Measurements from ENCODE around the gene RBM14.
"Not testable (repeated sequence)": the region's sequence is repeated elsewhere in the genome, so short reads cannot be mapped to it uniquely, and the experiment has no call there.

RBM14 gene

GRCh38 chr11:66579017-66579606 is 37.3 kb upstream of the RBM14 start:
- peak; percentile 90 for TF ChIP-seq CTCF (IDR thresholded peaks at IDR 0.05; ENCODE audit: low read depth, low read length, missing control alignments)
- no peak overlapping the region for H3K4me3 ChIP-seq (ENCODE audit: low read depth, low read length)
- peak; percentile 15 for DNase-seq (ENCODE audit: low read depth)

GRCh38 chr11:66580803-66581202 is 35.6 kb upstream of the RBM14 start:
- DNase-seq (ENCODE audit: low read depth): no peak
- no peak overlapping the region for H3K4me3 ChIP-seq (ENCODE audit: low read depth, low read length)
- TF ChIP-seq CTCF (IDR thresholded peaks at IDR 0.05; ENCODE audit: low read depth, low read length, missing control alignments): no peak

- DNase-seq (ENCODE audit: low read depth): no peak
- H3K4me3 ChIP-seq (ENCODE audit: low read depth, low read length): no peak overlapping the region
These were observed 35.2 kb upstream of the RBM14 start for GRCh38 chr11:66581261-66581660.

GRCh38 chr11:66582565-66583147 is 33.8 kb upstream of the RBM14 start:
- H3K4me3 ChIP-seq (ENCODE audit: low read depth, low read length); DNase-seq (ENCODE audit: low read depth): not testable (repeated sequence)

More at GRCh38 chr11:66581261-66581660, 35.2 kb upstream of the RBM14 start:
- TF ChIP-seq CTCF (IDR thresholded peaks at IDR 0.05; ENCODE audit: low read depth, low read length, missing control alignments): no peak

GRCh38 chr11:66585447-66585846 is 31.0 kb upstream of the RBM14 start:
- H3K4me3 ChIP-seq (ENCODE audit: low read depth, low read length); DNase-seq (ENCODE audit: low read depth): not testable (repeated sequence)

- no peak for DNase-seq (ENCODE audit: low read depth)
- TF ChIP-seq CTCF (IDR thresholded peaks at IDR 0.05; ENCODE audit: low read depth, low read length, missing control alignments): no peak
- H3K4me3 ChIP-seq (ENCODE audit: low read depth, low read length): no peak overlapping the region
These were observed 30.3 kb upstream of the RBM14 start for GRCh38 chr11:66586136-66586535.

GRCh38 chr11:66589315-66589714 is 27.1 kb upstream of the RBM14 start:
- H3K4me3 ChIP-seq (ENCODE audit: low read depth, low read length); DNase-seq (ENCODE audit: low read depth): not testable (repeated sequence)

- no peak for TF ChIP-seq CTCF (IDR thresholded peaks at IDR 0.05; ENCODE audit: low read depth, low read length, missing control alignments)
- DNase-seq (ENCODE audit: low read depth): no peak
- no peak overlapping the region for H3K4me3 ChIP-seq (ENCODE audit: low read depth, low read length)
These were observed 26.3 kb upstream of the RBM14 start for GRCh38 chr11:66589996-66590675.

Data from GM12864 (cell line).